Stimulated activated CD8-positive, alpha-beta memory T cell treated with anti-CD3 and anti-CD28 coated beads, Interleukin-12 subunit alpha, Interleukin-12 subunit beta, amount 100 ng/mL, for 24 hours (primary cell): ENCODE data around the gene FRY.

Experiments
- DNase-seq: peaks from one replicate; pipeline ENCODE4 v3.0.0-alpha.2; 2020; ENCODE audit errors: extremely low read depth

Gene FRY

DNA sequence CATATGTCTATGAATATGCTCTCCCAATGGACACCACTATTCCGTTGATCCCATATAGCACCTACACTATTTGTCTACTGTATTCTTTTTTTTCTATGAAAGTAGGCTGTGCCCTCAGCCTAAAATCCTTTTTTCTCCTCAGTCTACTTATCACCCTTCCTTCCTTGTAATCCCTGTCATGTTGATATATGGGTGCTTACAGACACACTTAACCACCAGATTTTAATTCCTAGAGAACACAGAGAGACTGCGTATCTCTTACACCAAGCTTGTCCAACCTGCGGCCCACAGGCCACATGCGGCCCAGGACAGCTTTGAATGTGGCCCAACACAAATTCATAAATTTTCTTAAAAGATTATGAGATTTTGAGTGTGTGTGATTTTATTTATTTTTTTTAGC is 182.5 kb downstream of the FRY start:
- DNase-seq: no peak

DNA sequence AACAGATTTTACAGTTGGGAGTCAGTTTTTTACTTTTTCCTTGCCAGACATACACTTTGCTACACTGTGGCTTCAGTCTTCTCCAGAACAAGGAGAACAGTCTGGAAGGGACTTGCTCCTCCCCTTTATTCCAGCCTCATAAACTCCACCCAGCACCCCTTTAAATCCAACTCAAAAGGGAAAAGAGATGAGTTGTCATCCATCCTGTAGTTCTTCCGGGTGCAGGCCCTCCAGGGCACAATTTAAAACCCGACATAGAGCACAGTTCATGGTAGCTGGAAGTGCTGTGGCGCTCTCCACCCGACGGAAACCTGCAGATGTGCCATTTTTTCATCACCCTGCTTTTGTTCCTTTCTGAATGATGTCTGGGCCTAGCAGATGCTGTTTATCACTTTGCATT is 184.7 kb downstream of the FRY start:
- no peak for DNase-seq

DNA sequence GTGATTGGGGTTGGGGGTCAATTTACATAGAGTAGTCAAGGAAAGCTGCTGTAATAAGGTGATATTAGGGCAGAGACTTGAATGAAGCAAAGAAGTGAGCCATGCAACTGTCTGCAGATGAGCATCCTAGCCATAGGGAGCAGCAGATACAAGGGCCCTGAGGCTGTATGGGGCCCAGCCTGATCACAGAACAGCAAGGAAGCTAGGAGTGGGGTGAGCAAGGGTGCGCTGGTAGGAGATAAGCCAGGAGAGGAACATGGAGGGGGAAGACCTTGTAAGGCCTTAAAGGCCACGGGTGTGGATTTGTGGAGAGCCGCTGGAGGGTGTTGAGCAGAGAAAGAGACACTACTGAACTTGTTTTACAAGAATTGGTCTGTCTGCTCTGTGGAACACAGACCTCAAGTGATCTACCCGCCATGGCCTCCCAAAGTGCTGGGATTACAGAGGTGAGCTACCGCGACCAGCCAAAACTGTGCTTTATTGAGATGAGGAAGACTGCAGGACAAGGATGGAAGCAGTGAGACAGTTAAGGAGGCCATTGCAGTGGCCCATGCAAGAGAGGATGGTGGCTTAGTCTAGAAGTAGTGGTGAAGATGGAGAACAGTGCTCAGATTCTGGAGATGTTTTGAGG is 190.6 kb downstream of the FRY start:
- DNase-seq: no peak

DNA sequence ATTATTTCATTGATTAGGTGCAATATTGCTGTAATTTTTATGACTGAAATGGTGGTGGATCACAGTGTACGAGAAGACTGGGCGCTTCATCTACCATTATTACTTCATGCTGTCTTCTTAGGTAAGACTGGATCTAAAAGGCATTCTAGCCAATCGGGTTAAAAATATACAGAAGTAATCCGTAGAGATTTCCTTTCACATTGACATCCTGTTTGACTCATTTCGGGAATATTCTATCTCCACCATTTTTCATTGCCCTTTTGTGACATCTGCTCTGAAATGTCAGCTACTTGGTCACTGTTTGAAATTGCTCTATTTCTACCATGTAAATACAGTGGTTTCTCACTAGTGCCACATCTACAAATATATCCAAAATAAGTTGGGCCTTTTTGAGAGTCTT is 193.3 kb downstream of the FRY start:
- DNase-seq: no peak

DNA sequence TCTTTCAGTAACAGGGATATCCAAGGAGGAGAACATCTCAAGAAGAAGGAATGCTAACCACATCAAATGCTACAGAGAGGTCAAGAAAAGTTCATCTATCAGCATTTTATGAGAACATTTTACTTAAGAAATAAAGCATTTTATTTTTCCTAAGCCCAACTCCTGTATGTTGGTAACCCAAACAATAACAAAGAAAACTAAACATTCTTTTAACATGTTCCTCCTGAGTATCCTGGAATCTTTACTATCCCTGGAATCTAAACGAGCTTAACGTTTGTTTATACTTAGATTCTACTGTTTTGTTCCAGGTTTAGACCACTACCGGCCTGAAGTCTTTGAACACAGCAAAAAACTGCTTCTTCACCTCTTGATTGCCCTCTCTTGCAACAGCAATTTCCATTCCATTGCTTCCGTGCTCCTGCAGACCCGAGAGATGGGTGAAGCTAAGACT is 193.9 kb downstream of the FRY start:
- no peak for DNase-seq

DNA sequence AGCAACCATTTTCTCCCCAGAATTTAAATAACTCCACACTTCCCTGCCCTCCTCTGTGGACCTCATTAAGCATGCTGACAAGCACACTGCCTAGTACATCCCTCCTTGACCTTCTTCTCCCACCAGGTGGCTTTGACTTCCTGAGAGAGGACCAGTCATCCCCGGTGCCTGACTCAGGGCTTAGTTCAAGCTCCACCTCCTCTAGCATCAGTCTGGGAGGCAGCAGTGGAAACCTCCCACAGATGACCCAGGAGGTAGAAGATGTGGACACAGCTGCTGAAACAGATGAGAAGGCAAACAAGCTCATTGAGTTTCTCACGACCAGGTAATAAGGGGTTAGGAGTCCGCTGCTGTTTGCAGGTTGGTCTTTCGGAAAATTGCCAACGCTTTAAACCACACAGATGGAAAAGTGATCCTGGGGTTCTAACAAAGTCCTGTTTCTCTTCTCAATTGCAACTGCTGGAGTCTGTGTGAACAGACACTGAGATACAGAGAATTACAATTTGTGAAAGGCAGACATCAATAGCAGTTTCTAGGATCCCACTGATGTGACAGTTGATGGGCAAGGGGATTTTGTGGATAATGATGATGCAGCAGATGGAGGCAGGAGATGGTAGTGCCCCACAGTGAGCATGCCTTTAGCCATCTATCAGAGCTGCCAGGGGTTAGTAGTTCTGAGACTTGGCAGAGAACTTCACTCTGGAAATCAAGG is 196.9 kb downstream of the FRY start:
- no peak for DNase-seq

DNA sequence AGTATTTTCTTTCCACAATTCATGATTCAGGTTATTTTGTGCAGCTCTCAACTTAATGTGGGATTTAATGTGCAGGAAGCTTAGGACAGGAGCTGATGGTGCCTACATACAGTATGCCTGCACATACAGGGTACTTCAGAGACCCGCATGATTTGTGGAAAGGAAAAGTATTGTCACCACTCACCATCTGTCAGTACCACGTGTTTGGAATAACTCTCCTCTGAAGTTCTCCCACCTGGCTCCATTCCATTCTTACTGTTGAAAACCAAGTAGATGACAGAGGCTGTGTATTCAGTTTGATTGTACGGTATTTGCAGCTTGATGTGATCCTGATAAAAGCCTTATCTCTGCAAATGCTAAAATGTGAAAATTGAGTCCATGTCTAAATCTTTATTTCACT is 197.9 kb downstream of the FRY start:
- DNase-seq: no peak

DNA sequence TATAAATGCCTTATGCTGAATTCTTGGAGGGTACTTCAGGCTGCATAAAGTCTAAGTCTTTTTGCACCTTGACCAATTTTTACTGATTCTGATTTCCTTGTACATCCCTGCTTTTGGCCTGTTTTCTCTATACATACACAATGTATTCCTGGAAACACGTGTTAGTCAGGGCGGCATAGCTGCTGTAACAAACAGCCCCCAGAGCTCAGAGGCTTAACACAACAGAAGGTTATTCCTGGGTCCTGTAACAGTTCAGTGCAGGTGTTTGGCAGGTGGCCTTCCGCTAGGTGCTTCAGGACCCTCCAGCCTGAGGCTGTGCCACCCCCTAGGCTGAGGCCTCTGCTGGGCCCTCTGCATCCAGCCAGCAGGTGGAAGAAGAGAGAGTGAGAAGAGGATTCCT is 200.7 kb downstream of the FRY start:
- DNase-seq: no peak

DNA sequence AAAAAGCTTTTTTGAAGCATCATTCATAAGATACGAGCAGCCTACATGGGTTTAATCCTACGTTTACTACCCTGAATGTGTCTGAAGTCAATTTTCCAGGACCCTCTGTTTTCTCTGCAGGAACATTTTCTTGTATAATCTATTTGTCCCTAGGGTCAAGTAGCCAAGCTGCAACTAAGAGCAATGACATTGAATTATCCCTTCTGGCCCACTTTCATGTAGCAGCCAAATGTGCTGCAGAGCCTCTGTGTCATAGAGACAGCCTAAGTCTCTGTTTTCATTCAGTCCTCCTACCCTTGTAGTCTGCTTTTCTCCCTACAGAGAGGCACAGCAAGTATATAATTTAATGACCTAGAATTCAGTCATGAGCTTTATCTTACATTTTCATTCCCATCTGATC is 201.5 kb downstream of the FRY start:
- DNase-seq: no peak

DNA sequence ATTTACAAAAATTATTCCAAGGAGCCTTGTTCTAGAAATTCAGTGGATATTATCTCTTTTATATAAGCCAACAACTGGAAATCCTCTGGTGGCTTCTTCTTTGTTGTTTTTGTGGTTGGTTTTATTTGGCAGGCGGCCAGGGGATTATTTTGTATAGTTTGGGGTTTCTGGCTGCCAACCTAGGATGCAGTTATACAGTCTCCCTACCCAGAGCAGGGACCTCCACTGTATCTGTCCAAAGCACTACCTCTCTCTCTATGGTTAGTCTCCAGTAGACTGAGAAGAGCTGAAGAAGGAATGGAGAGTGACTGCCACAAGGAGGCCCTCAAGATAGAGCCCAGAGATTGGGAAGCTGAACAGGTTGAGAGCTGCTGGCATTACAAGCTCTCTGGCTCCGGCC is 203.3 kb downstream of the FRY start:
- no peak for DNase-seq

DNA sequence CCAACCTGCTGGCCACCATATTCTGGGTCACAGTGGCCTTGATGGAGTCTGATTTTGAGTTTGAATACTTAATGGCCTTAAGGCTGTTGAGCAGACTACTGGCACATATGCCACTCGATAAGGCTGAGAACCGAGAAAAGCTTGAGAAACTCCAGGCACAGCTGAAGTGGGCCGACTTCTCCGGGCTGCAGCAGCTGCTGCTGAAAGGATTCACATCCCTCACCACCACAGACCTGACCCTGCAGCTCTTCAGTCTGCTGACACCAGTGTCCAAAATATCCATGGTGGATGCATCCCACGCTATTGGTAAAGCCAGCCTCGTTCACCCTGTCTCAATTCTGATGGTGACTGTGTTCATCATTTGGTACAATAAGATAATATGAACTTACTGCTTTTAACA is 206.1 kb downstream of the FRY start:
- no peak for DNase-seq

DNA sequence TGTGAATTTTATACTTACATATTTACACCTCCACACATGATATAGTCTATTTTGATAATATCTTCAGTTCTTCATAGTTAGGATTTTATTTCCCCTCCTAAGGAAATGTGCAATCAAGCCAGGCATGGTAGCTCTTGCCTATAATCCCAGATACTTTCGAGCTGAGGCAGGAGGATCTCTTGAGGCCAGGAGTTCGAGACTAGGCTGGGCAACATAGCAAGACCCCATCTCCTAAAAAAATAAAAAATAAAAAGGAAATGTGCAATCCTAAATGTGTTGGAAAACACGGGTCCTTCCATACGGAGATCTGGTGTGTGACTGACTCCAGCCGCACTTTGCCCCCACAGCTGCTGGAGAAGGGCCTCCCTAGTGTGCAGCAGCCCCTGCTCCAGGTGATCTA is 212.1 kb downstream of the FRY start:
- DNase-seq: no peak

DNA sequence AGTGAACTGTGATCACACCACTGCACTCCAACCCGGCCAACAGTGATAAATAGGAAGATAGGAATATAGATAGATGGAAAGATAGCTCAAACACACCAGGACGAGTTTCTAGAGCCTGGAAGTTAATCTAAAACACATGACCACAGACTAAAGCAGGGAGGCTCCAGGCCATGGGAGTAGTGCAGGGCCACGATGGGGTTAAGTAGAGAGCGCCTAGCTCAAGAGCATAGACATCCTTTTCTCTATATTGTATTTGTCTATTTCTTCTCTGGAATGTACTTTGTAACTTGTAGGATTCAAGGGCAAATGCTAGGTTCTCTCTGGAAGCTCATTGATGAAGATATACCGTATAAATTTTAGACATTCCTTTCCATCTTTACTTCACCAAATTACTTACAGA is 214.0 kb downstream of the FRY start:
- no peak for DNase-seq

DNA sequence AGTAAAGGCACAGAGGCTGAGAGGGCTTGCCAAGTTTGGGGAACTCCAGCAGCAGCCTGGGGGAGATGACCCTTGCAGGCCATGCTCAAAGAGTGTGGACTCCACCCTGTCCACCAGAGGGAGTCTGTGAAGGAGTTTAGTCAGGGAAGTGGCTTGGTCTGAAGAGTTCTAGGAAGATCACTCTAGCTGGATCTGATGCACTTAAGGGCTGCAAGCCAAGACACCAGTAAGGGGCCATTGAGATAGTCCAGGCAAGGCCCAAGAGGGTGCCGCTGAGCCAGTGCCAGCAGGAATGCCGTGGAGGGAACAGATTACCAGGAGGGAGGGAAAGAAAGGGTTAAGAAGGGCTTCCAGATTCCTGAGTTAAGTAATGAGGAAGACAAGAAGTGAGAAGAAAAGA is 214.9 kb downstream of the FRY start:
- no peak for DNase-seq

DNA sequence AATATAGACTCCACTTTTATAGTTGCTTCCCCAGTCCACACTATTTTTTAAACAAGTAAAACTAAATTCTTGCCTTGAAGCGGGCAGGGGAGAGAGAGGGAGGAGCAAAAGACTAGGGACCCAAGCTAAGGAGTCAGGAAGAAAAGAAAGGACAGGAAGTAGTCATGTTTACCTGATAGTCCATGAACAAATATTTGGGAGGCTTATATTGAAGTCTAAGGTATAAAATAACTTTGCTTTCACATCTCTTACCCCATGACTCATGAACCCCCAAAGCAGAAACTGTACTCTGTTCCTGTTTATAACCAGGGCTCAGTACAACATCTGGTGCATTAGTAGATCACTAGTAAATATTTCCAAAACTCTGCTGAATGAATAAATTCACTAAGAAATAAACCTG is 216.3 kb downstream of the FRY start:
- no peak for DNase-seq

DNA sequence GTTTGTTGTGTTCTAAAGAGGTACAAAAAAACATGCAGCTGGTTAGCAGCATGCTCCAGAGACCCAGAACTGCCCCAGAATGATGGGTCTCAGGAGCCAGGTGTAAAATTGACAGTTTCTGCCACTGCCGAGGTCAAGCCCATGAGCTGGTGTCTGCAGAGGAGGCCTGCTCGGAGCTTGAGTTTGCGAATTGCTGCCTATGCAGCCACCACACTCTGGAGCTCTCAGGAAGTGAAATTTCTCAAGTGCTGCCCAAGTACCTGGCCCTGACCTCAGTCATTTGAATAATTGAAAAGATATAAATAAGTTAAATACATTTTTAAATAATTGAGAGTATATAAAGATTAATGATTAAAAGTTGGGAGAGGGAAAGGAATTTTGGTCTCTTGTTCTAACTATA is 217.2 kb downstream of the FRY start:
- no peak for DNase-seq

DNA sequence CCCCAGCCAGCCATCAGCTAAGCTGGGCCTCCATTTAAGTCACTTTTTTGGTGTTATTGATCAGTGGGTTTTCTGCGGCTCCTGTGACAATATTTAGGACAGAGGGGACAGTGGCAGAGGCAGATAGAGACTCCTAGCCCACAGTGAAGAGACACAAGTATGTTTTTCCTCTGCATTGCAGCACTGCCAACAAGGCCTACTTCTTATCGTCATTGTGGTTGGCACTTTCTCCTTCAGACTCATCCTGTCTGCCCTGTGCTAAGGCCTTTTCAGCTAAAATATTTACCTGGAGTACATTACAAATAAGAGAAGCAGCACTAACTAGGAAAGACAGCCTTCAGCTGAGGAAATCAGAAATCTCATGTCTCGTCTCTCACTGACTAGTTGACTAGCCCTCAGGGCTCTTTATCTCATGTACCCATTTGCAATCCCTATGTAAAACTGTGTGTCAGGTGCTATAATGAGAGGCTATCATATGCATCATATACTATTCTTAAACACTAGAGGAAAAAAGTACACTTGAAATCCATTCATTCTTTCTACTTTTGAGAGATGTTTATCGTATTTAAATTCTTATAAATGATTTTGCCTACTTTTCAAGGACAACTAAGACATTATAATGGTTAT is 221.4 kb downstream of the FRY start:
- DNase-seq: no peak

DNA sequence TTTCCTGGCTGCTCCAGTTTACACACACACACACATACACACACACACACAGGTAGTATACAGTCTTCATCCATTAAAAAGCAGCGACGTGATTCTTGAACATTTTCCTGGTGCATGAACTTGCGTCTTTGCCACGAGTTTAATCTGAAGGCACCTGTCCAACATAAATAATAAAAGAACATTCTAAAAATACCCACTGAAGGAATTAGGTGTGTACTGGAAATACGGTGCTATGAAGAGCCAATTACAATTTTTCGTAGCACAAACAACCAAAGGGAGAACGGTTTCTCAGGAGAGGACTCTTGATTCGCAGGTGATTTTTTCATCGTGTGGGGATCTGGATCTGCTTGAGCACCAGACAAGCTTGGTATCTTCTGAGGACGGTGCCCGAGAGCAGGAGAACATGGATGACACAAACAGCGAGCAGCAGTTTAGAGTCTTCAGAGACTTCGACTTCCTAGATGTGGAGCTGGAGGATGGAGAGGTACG is 222.4 kb downstream of the FRY start:
- DNase-seq: no peak

DNA sequence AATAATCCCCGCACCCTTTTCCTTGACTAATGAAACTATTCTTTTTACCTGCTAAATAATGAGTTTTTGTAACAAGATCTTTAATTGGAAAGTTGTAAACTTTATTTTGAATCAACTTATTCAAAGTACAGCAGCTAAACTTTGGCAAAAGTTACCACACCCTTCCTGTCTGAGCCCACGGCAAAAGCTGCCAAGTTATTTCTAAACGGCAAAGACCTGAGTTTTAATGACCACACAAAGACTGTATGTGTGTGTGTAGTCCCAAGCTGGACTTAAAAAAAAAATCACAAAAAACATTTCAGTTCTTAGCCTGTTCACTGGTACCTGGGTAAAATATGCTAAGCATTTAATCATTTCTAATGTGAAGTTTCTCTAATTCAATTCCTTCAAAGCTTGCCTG is 222.8 kb downstream of the FRY start:
- no peak for DNase-seq

DNA sequence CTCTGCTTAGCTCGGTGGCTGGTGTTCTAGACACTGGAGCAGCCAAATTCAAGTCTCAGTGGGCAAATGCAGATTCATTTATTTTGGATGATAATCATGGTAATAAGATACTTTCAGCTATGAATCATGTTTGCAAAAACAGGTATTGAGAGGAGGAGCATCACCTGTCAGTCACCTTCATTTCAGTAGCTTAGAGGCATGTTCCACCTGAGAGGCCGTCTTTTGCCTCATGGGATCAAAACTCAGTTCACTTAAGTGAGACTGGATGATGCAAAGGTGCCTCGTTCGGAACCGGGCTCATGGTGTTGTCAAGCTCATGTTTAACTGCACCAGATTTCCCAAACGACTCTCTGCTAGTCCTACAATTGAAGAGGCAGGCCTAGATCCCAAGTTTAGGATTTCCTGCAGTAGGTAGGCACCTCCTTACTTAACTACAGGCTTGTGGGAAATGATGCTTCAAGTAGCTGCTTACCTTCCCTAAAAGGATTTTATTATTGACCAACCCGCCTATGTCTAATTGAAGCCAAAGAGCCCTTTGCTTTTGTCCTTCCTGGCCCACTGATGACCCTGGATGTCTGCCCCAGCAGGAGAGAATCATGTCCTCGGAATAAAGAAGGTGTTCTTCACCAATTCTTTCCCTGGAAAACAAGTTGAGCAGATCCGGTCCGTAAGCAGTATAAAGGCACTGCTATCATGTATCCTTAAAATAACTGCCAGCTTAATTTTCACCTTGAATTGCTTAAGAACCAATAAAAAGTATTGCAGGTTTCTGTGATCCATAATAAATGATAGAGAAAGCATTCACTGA is 223.5 kb downstream of the FRY start:
- no peak for DNase-seq

DNA sequence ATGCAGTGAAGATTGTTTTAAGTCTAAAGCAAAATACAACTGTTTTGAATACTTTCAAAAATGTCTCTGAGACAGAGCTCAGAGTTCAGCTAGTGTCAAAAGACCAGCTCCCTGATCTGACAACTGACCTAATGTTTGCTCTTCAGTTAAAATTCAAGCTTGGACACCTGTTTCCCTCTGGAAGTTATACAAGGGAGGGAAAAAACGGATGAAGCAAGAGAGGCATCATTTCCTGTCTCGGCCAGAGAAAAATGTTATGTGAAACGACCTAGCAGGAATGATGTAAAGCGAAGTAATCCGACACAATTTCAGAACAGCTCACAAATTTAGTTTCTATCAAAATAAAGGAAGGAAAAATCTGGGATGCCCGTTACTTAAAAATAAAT is 224.1 kb downstream of the FRY start:
- DNase-seq: no peak

DNA sequence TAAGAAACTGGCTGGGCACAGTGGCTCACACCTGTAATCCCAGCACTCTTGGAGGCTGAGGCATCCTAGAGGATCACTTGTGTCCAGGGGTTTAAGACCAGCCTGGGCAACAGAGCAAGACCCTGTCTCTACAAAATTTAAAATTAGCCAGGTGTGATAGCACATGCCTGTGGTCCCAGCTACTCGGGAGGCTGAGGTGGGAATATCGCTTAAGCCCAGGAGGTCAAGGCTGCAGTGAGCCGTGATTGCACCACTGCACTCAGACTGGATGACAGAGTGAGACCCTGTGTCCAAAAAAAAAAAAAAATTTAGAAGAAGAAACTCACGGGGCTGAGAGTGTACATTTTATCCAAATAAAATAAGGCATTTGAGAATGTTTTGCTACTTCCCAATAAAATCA is 224.7 kb downstream of the FRY start:
- DNase-seq: no peak

DNA sequence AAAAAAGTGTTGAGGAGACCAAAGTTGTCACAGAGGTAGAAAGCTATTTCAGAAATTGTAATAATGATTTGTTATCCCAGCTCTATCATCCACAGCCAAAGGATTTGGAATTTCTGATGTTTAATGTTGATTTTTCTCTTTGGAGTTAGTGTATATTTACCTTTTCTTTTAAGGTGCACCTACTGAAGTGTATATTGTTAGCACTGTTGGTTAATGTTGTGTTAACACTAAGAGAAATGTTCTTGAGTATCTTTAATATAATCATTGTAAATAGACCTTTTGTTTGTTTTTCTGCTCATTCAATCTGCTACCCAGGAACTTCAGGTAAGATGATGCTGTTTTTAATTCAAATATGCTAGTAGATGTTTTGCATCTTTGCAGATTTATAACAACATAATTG is 226.1 kb downstream of the FRY start:
- DNase-seq: no peak
